ENCODE data around the gene COL23A1.

DNA sequence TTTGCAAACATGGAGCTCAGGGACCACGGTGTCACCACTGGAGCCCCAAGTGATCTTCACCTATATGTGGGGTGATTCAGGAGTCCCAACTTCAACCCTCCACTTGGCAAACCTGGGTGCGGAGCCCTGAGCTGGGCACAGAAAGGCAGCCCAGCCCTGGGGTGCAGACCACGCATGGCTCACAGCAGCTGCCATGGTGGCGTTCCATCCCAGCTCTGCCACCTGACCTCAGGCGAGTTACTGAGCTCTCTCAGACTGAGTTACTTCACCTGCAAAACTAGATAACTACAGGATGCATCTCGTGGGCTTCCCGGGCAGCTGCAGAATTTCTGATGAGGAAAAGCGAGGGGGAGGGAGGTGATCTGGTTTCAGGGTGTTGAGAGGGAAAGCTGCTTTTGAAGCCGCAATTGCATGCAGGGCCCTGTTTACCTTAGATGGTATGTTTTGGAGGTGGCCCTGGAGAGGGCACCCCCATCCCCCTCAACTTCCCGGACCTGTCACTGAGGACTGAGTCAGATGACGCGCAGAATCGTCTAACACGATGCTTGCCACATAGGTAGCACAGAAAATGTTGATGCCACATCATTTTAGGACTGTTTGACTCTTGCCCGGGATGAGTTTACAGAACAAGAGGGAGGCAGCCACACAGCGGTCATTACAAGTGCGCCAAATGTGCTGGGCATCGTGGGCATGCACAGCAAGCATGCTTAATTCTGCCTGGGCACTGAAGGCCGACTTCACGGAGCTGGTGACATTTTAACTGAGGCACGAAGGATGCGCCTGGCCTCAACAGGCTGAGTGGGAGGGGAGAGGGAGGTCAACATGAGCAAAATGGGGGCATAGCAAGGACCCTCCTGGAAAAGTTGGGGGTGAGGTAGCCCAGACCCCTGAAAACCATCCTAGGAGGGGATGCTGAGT is 154.6 kb downstream of the COL23A1 start:
- TF ChIP-seq, protein P1, sequence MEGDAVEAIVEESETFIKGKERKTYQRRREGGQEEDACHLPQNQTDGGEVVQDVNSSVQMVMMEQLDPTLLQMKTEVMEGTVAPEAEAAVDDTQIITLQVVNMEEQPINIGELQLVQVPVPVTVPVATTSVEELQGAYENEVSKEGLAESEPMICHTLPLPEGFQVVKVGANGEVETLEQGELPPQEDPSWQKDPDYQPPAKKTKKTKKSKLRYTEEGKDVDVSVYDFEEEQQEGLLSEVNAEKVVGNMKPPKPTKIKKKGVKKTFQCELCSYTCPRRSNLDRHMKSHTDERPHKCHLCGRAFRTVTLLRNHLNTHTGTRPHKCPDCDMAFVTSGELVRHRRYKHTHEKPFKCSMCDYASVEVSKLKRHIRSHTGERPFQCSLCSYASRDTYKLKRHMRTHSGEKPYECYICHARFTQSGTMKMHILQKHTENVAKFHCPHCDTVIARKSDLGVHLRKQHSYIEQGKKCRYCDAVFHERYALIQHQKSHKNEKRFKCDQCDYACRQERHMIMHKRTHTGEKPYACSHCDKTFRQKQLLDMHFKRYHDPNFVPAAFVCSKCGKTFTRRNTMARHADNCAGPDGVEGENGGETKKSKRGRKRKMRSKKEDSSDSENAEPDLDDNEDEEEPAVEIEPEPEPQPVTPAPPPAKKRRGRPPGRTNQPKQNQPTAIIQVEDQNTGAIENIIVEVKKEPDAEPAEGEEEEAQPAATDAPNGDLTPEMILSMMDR (IDR thresholded peaks at IDR 0.05; ENCODE audit: low read length), result no peak
- TF ChIP-seq EZH2 (optimal IDR thresholded peaks at IDR 0.05; ENCODE audit: low read depth, low read length), result no peak

All from MM.1S (cell line).